Effector memory CD4-positive, alpha-beta T cell (primary cell): ENCODE measurements around the gene CLPTM1L.

ENCODE experiments used
- DNase-seq, 3 donors: peaks; one replicate each; pipeline ENCODE4 v3.0.0-alpha.2; 2020
- H3K27ac ChIP-seq: 2 replicates; pipeline ENCODE4 v1.7.0; 2013; ENCODE audit warnings: mild to moderate bottlenecking, low read length, moderate library complexity; ENCODE audit not compliant: insufficient read depth, poor library complexity, severe bottlenecking
- H3K27me3 ChIP-seq: replicated peaks from 2 replicates; pipeline ENCODE4 v1.7.0; 2013; ENCODE audit warnings: mild to moderate bottlenecking, low read length; ENCODE audit not compliant: insufficient read depth, control insufficient read depth, poor library complexity, severe bottlenecking
- H3K36me3 ChIP-seq: 2 replicates; pipeline ENCODE4 v1.7.0; 2013; ENCODE audit warnings: mild to moderate bottlenecking, low read length, moderate library complexity; ENCODE audit not compliant: control insufficient read depth, insufficient read depth
- H3K4me1 ChIP-seq: 2 replicates; pipeline ENCODE4 v1.7.0; 2013; ENCODE audit warnings: low read length, mild to moderate bottlenecking; ENCODE audit not compliant: control insufficient read depth, insufficient read depth, poor library complexity, severe bottlenecking
- H3K4me3 ChIP-seq: 2 replicates; pipeline ENCODE4 v1.7.0; 2013; ENCODE audit warnings: low read length, low read depth, mild to moderate bottlenecking; ENCODE audit not compliant: insufficient read depth, poor library complexity, severe bottlenecking
- H3K9me3 ChIP-seq: 2 replicates; pipeline ENCODE4 v1.7.0; 2013; ENCODE audit warnings: mild to moderate bottlenecking, low read length, moderate library complexity; ENCODE audit not compliant: control insufficient read depth

The CLPTM1L gene

GRCh38 chr5:1387059-1387755 is 42.3 kb upstream of the CLPTM1L start:
- H3K9me3 ChIP-seq = no peaks in the 10 kb centered on the region
- no peaks in the 10 kb centered on the region for H3K27me3 ChIP-seq
- peak overlapping the region; percentile 89 for H3K27ac ChIP-seq
- peaks cover 20% of the 10 kb centered on the region for H3K4me1 ChIP-seq
- DNase-seq = no peak
- H3K36me3 ChIP-seq = no peaks in the 10 kb centered on the region
- no peak overlapping the region for H3K4me3 ChIP-seq

- Histone ChIP-seq H3K9me3 (no peaks in the 10 kb centered on the region), H3K4me3 (peak overlapping the region; percentile 63), H3K27me3 (no peaks in the 10 kb centered on the region), H3K27ac (peak overlapping the region; percentile 89), H3K36me3 (no peaks in the 10 kb centered on the region), H3K4me1 (peaks cover 20% of the 10 kb centered on the region)
- DNase-seq = peak; percentile 37 to 65 (median 55)
These were observed 41.4 kb upstream of the CLPTM1L start for GRCh38 chr5:1386274-1386717.

GRCh38 chr5:1385395-1386273 is 40.7 kb upstream of the CLPTM1L start:
- peak; percentile 65 to 75 (median 66) for DNase-seq
- H3K27ac ChIP-seq = peak overlapping the region; percentile 89

GRCh38 chr5:1384521-1384920 is 39.6 kb upstream of the CLPTM1L start:
- Histone ChIP-seq H3K4me1 (peaks cover 20% of the 10 kb centered on the region), H3K27ac (no peak overlapping the region), H3K27me3 (no peaks in the 10 kb centered on the region), H3K9me3 (no peaks in the 10 kb centered on the region), H3K4me3 (no peak overlapping the region), H3K36me3 (no peaks in the 10 kb centered on the region)
- no peak for DNase-seq

More at GRCh38 chr5:1385395-1386273, 40.7 kb upstream of the CLPTM1L start:
- H3K4me1 ChIP-seq = peaks cover 20% of the 10 kb centered on the region
- no peaks in the 10 kb centered on the region for H3K36me3 ChIP-seq
- H3K27me3 ChIP-seq = no peaks in the 10 kb centered on the region
- H3K9me3 ChIP-seq = no peaks in the 10 kb centered on the region
- peak overlapping the region; percentile 63 for H3K4me3 ChIP-seq

GRCh38 chr5:1383886-1384401 is 39.0 kb upstream of the CLPTM1L start:
- Histone ChIP-seq H3K27me3 (no peaks in the 10 kb centered on the region), H3K4me3 (no peak overlapping the region), H3K36me3 (no peaks in the 10 kb centered on the region), H3K9me3 (no peaks in the 10 kb centered on the region), H3K27ac (no peak overlapping the region), H3K4me1 (peaks cover 20% of the 10 kb centered on the region)
- no peak for DNase-seq

- Histone ChIP-seq H3K4me1 (peaks cover 20% of the 10 kb centered on the region), H3K4me3 (no peak overlapping the region), H3K27ac (no peak overlapping the region), H3K9me3 (no peaks in the 10 kb centered on the region), H3K27me3 (no peaks in the 10 kb centered on the region), H3K36me3 (no peaks in the 10 kb centered on the region)
- no peak for DNase-seq
These were observed 38.4 kb upstream of the CLPTM1L start for GRCh38 chr5:1383344-1383743.

- DNase-seq = no peak
- Histone ChIP-seq H3K36me3 (no peaks in the 10 kb centered on the region), H3K4me3 (no peak overlapping the region), H3K9me3 (no peaks in the 10 kb centered on the region), H3K4me1 (peaks cover 20% of the 10 kb centered on the region), H3K27me3 (no peaks in the 10 kb centered on the region), H3K27ac (no peak overlapping the region)
These were observed 37.4 kb upstream of the CLPTM1L start for GRCh38 chr5:1382248-1382700.

GRCh38 chr5:1381370-1382247 is 36.7 kb upstream of the CLPTM1L start:
- Histone ChIP-seq H3K4me1 (peaks cover 14% of the 10 kb centered on the region), H3K27ac (no peak overlapping the region), H3K9me3 (no peaks in the 10 kb centered on the region), H3K4me3 (no peak overlapping the region), H3K27me3 (no peaks in the 10 kb centered on the region), H3K36me3 (no peaks in the 10 kb centered on the region)
- DNase-seq = no peak

GRCh38 chr5:1380910-1381309 is 36.0 kb upstream of the CLPTM1L start:
- H3K27me3 ChIP-seq = no peaks in the 10 kb centered on the region
- no peak for DNase-seq
- no peaks in the 10 kb centered on the region for H3K36me3 ChIP-seq
- no peak overlapping the region for H3K4me3 ChIP-seq
- no peaks in the 10 kb centered on the region for H3K9me3 ChIP-seq
- peaks cover 7% of the 10 kb centered on the region for H3K4me1 ChIP-seq
- no peak overlapping the region for H3K27ac ChIP-seq
